OCI-LY7 (cell line): ENCODE data around the gene GMDS. TPM values are rescaled to one million over a fixed set of nuclear protein-coding genes. Genes with fewer than 3 reads are reported as not detected.

Source experiments
- BruUV-seq: library from RNA; stranded (reverse); fragments of 400-500 nt; replicated peaks from 2 replicates; lab custom pipeline; 2021; lab: Mats Ljungman, UMichigan
- CTCF ChIA-PET: fragments of 300-600 bp; sonication (Branson Sonifier 250); formaldehyde crosslinking; loops from one replicate; lab custom pipeline; 2022; ENCODE audit warnings: antibody characterized with exemption; ENCODE audit not compliant: unreplicated experiment; lab: Charles Lee
- POLR2A ChIA-PET: fragments of 300-600 bp; sonication (Branson Sonifier 250); formaldehyde crosslinking; loops from one replicate; lab custom pipeline; 2022; ENCODE audit warnings: antibody characterized with exemption; lab: Charles Lee
- DNase-seq: peaks from one replicate; pipeline ENCODE4 v3.0.0-alpha.2; 2015; ENCODE audit warnings: low spot score
- H2AFZ ChIP-seq: fragments of 200-600 bp; sonication (generic), shearing (Covaris generic); 2 replicates; pipeline ENCODE4 v1.6.1; 2014; ENCODE audit warnings: mild to moderate bottlenecking, antibody characterized with exemption, low read length, moderate library complexity
- H3K27ac ChIP-seq: fragments of 200-600 bp; sonication (generic); 2 replicates; pipeline ENCODE4 v1.5.1; 2014; ENCODE audit warnings: mixed run types, low read depth, mild to moderate bottlenecking, moderate library complexity, low read length, inconsistent platforms; ENCODE audit not compliant: poor library complexity, severe bottlenecking
- H3K36me3 ChIP-seq: fragments of 200-600 bp; sonication (generic); 2 replicates; pipeline ENCODE4 v1.6.1; 2014; ENCODE audit warnings: mild to moderate bottlenecking, antibody characterized with exemption, low read length, moderate library complexity, mixed read lengths; ENCODE audit not compliant: insufficient read depth
- H3K4me1 ChIP-seq: fragments of 200-600 bp; sonication (generic); 2 replicates; pipeline ENCODE4 v1.5.1; 2014; ENCODE audit warnings: mild to moderate bottlenecking, low read length; ENCODE audit not compliant: insufficient read depth, poor library complexity, severe bottlenecking
- H3K4me2 ChIP-seq: fragments of 200-600 bp; sonication (generic); 2 replicates; pipeline ENCODE4 v1.6.1; 2014; ENCODE audit warnings: mild to moderate bottlenecking, low read length
- H3K4me3 ChIP-seq: fragments of 200-600 bp; sonication (generic); 2 replicates; pipeline ENCODE4 v1.5.1; 2014; ENCODE audit warnings: mild to moderate bottlenecking, low read depth, low read length; ENCODE audit not compliant: poor library complexity, severe bottlenecking
- H3K79me2 ChIP-seq: fragments of 200-600 bp; sonication (generic); 2 replicates; pipeline ENCODE4 v1.6.1; 2016; ENCODE audit warnings: low read depth, mild to moderate bottlenecking, low read length, moderate library complexity, mixed read lengths; ENCODE audit not compliant: insufficient read depth
- H3K9me2 ChIP-seq: fragments of 200-600 bp; sonication (generic); 2 replicates; pipeline ENCODE4 v1.6.1; 2016; ENCODE audit warnings: mild to moderate bottlenecking, low read length, mixed read lengths; ENCODE audit not compliant: insufficient read depth
- H3K9me3 ChIP-seq: fragments of 200-600 bp; sonication (generic); 2 replicates; pipeline ENCODE4 v1.6.1; 2014; ENCODE audit warnings: mild to moderate bottlenecking, mixed run types, low read length, mixed read lengths
- H4K20me1 ChIP-seq: fragments of 200-600 bp; sonication (generic); 2 replicates; pipeline ENCODE4 v1.6.1; 2014; ENCODE audit warnings: mild to moderate bottlenecking, antibody characterized with exemption, low read length, moderate library complexity, mixed read lengths; ENCODE audit not compliant: insufficient read depth
- EZH2phosphoT487 ChIP-seq: fragments of 200-600 bp; sonication (generic); IDR thresholded peaks from 2 replicates; pipeline ENCODE4 v1.6.1; 2018; ENCODE audit warnings: low read depth, borderline replicate concordance, mild to moderate bottlenecking, mixed run types, antibody characterized with exemption, low read length, moderate library complexity, mixed read lengths
- intact Hi-C: fragments of 100-400 bp; cut with micrococcal nuclease; formaldehyde crosslinking; loops from one replicate; pipeline ENCODE4 v1.10.0; 2022; ENCODE audit not compliant: unreplicated experiment
- total RNA-seq, 2 experiments: library from RNA; depleted of rRNA in 1 of 2; stranded (reverse); fragments of >200 nt in 1 of 2; shearing (Covaris generic) in 1 of 2; gene quantifications; 2 replicates each; pipeline ENCODE4 v1.2.3, GENCODE V29; 2014 to 2022
- TF ChIP-seq, protein P1 (sequence below): fragments of 200-600 bp; sonication (generic); conservative IDR thresholded peaks from 2 replicates; pipeline ENCODE4 v1.5.1; 2014; ENCODE audit warnings: mild to moderate bottlenecking, antibody characterized with exemption, low read length, moderate library complexity, mixed read lengths

The GMDS gene
- total RNA-seq, 2 experiments from 2014 or later = 9.9 to 26.8 TPM

DNA sequence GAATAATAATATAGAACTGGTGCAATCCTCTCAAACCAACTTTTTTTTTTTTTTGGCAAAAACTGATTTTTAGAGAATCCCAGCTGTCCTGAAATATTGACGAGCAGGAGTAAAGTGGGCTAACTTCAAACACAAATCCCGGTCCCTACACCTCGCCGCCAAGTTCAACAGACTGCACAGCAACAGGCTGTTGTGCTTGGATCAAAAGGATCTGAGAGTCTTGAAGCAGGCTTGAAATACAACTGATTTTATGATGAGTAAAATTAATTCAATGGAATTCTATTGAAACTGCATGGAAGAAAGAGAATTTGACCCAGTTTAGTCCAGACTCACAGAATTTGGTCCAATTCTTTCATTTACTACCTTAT, 463.6 kb downstream of the GMDS start:
- Histone ChIP-seq H4K20me1 (no peaks in the 10 kb centered on the region), H3K9me2 (no peaks in the 10 kb centered on the region), H3K36me3 (no peaks in the 10 kb centered on the region), H3K4me1 (no peaks in the 10 kb centered on the region), H2AFZ (no peak overlapping the region), H3K79me2 (no peaks in the 10 kb centered on the region), H3K9me3 (no peaks in the 10 kb centered on the region), H3K4me3 (no peak overlapping the region), H3K27ac (no peak overlapping the region), H3K4me2 (no peak overlapping the region)
- BruUV-seq = no TSS peak
- intact Hi-C loops = no loop called here
- no peak for DNase-seq
- CTCF ChIA-PET = no interaction called here
- POLR2A ChIA-PET = no interaction called here
- TF ChIP-seq, protein P1, sequence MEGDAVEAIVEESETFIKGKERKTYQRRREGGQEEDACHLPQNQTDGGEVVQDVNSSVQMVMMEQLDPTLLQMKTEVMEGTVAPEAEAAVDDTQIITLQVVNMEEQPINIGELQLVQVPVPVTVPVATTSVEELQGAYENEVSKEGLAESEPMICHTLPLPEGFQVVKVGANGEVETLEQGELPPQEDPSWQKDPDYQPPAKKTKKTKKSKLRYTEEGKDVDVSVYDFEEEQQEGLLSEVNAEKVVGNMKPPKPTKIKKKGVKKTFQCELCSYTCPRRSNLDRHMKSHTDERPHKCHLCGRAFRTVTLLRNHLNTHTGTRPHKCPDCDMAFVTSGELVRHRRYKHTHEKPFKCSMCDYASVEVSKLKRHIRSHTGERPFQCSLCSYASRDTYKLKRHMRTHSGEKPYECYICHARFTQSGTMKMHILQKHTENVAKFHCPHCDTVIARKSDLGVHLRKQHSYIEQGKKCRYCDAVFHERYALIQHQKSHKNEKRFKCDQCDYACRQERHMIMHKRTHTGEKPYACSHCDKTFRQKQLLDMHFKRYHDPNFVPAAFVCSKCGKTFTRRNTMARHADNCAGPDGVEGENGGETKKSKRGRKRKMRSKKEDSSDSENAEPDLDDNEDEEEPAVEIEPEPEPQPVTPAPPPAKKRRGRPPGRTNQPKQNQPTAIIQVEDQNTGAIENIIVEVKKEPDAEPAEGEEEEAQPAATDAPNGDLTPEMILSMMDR = no peak
- no peak for TF ChIP-seq EZH2phosphoT487

DNA sequence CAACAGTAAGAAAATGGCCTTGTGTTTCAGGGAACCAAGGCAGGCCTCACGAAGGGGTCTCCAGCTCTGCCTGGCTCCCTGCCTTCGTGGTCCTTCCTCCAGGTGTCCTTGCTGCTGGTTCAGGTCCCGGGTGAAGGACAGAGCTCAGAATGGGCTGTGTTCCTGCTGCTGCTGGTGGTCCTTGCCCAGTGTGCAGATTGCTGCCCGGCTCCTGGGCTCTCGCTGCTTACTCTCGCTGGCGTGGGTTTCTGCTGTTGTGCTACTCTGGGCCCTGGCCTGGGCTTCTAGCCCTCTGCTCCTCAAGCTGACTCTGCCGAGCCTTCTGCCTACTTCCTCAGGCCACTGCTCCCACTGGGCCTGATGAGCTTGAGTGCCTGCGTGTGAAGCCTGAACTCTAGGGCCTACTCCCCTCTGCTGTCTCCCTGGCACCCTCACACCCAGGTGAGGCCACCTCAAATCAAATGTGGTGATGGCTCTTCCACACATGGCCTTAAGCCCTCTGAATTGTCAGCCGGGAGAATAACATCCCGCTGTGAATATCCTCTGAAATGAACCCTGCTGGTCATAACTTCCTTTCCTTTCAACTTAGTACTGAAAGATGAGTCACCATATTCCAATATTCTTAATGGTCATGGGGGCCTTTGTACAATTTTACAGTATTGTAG, 464.1 kb downstream of the GMDS start:
- no TSS peak for BruUV-seq

More for the DNA sequence above, 464.1 kb downstream of the GMDS start:
- Histone ChIP-seq H3K4me2 (no peak overlapping the region), H2AFZ (no peak overlapping the region), H3K4me3 (no peak overlapping the region), H3K36me3 (no peaks in the 10 kb centered on the region), H3K9me2 (no peaks in the 10 kb centered on the region), H3K27ac (no peak overlapping the region), H3K79me2 (no peaks in the 10 kb centered on the region), H3K4me1 (no peaks in the 10 kb centered on the region), H4K20me1 (no peaks in the 10 kb centered on the region), H3K9me3 (no peaks in the 10 kb centered on the region)
- POLR2A ChIA-PET = no interaction called here
- CTCF ChIA-PET = no interaction called here
- TF ChIP-seq, protein P1 = no peak
- TF ChIP-seq EZH2phosphoT487 = no peak
- intact Hi-C loops = no loop called here
- DNase-seq = no peak
